Measurements from ENCODE around the gene NR1D1. TPM values are rescaled to one million over a fixed set of nuclear protein-coding genes. Genes with fewer than 3 reads are reported as not detected.

Gene NR1D1
- total and polyA plus RNA-seq, 3 donors from 2014 or later = 9.8 to 23.6 (median 14.4) TPM

DNA sequence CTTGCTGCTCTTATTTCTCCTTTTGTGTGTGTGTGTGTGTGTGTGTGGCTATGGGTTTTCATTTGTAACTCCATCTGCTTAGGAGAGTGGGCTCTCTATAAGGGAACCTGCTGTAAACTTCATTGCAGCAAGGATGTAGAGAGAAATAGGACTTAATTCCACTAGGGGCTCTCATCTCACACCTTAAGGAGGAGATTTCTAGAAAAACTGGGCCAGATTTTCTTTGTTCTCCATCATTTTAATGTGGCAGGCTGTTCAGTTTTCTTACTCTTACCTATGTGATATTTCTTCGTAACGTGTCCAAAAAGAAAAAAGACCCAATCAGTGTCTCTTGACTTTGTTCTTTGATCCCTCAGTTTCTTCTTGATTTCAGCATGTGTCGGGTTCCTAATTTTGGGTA, 35.4 kb upstream of the NR1D1 start:
- intact Hi-C loops (cut with DNase I; ENCODE audit: low total_unique reads) = no loop called here
- Histone ChIP-seq H3K36me3 (ENCODE audit: low read depth, missing control alignments) (no peaks in the 10 kb centered on the region), H3K27ac (peak overlapping the region in 1 of 2 donors; percentile 21), H3K4me1 (peaks cover 11% of the 10 kb centered on the region), H3K27me3 (no peaks in the 10 kb centered on the region), H3K9me3 (no peaks in the 10 kb centered on the region), H3K4me3 (no peak overlapping the region)
- TF ChIP-seq, protein P1, sequence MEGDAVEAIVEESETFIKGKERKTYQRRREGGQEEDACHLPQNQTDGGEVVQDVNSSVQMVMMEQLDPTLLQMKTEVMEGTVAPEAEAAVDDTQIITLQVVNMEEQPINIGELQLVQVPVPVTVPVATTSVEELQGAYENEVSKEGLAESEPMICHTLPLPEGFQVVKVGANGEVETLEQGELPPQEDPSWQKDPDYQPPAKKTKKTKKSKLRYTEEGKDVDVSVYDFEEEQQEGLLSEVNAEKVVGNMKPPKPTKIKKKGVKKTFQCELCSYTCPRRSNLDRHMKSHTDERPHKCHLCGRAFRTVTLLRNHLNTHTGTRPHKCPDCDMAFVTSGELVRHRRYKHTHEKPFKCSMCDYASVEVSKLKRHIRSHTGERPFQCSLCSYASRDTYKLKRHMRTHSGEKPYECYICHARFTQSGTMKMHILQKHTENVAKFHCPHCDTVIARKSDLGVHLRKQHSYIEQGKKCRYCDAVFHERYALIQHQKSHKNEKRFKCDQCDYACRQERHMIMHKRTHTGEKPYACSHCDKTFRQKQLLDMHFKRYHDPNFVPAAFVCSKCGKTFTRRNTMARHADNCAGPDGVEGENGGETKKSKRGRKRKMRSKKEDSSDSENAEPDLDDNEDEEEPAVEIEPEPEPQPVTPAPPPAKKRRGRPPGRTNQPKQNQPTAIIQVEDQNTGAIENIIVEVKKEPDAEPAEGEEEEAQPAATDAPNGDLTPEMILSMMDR (IDR thresholded peaks at IDR 0.05) = no peak
- TF ChIP-seq POLR2A (IDR thresholded peaks at IDR 0.05) = no peak
- WGBS, 2 donors = 92 to 95% methylated on average over 3 of the region's 3 CpGs
- DNase-seq = no peak

- no peaks in the 10 kb centered on the region for H3K36me3 ChIP-seq (ENCODE audit: low read depth, missing control alignments)
- DNase-seq = no peak
- H3K4me1 ChIP-seq = peaks cover 6% of the 10 kb centered on the region
- intact Hi-C loops (cut with DNase I; ENCODE audit: low total_unique reads) = no loop called here
- 76 to 79% methylated on average over 7 of the region's 7 CpGs for WGBS, 2 donors
- TF ChIP-seq POLR2A (IDR thresholded peaks at IDR 0.05) = no peak
- TF ChIP-seq, protein P1 (IDR thresholded peaks at IDR 0.05) = no peak
- H3K9me3 ChIP-seq = no peaks in the 10 kb centered on the region
- H3K27me3 ChIP-seq = no peaks in the 10 kb centered on the region
- no peak overlapping the region for H3K27ac ChIP-seq
- no peak overlapping the region for H3K4me3 ChIP-seq
Measured at GRCh38 chr17:40134184-40134583, 33.8 kb upstream of the NR1D1 start.

GRCh38 chr17:40130352-40131042, 30.1 kb upstream of the NR1D1 start:
- TF ChIP-seq POLR2A (IDR thresholded peaks at IDR 0.05) = no peak
- TF ChIP-seq, protein P1 (IDR thresholded peaks at IDR 0.05) = no peak
- Histone ChIP-seq H3K27ac (no peak overlapping the region), H3K9me3 (no peaks in the 10 kb centered on the region), H3K4me1 (no peaks in the 10 kb centered on the region), H3K36me3 (ENCODE audit: low read depth, missing control alignments) (no peaks in the 10 kb centered on the region), H3K27me3 (no peaks in the 10 kb centered on the region), H3K4me3 (no peak overlapping the region)
- no peak for DNase-seq
- intact Hi-C loops (cut with DNase I; ENCODE audit: low total_unique reads) = no loop called here
- 80 to 87% methylated on average over 5 to 7 of the region's 7 CpGs for WGBS, 2 donors

- Histone ChIP-seq H3K27me3 (no peaks in the 10 kb centered on the region), H3K36me3 (ENCODE audit: low read depth, missing control alignments) (no peaks in the 10 kb centered on the region), H3K4me1 (peaks cover 6% of the 10 kb centered on the region), H3K9me3 (no peaks in the 10 kb centered on the region), H3K27ac (no peak overlapping the region), H3K4me3 (no peak overlapping the region)
- intact Hi-C loops (cut with DNase I; ENCODE audit: low total_unique reads) = no loop called here
- DNase-seq = no peak
- WGBS, 2 donors = 82 to 85% methylated on average over 5 of the region's 5 CpGs
- TF ChIP-seq, protein P1 (IDR thresholded peaks at IDR 0.05) = no peak
- TF ChIP-seq POLR2A (IDR thresholded peaks at IDR 0.05) = no peak
Measured at GRCh38 chr17:40129498-40129897, 29.1 kb upstream of the NR1D1 start.

Data from testis (tissue), 3 donors.